T-helper 2 cell treated with Interferon-gamma antibody and Interleukin-4, amounts not matched to agents 5 μg/mL and 100 μg/mL, for 36 hours (primary cell): ENCODE measurements around the gene SSTR3.
"Not testable (repeated sequence)": the region's sequence is repeated elsewhere in the genome, so short reads cannot be mapped to it uniquely, and the experiment has no call there.

ENCODE experiments used
- DNase-seq: peaks from one replicate; pipeline ENCODE4 v3.0.0; 2021; ENCODE audit warnings: low spot score
- H3K27ac Mint-ChIP-seq: one replicate; pipeline ENCODE4 v1.8.0; 2021; ENCODE audit warnings: mild to moderate bottlenecking, mixed read lengths
- H3K27me3 Mint-ChIP-seq: one replicate; pipeline ENCODE4 v1.8.0; 2021; ENCODE audit warnings: low read depth, mixed read lengths
- H3K36me3 Mint-ChIP-seq: one replicate; pipeline ENCODE4 v1.8.0; 2021; ENCODE audit warnings: low read depth, mixed read lengths
- H3K4me1 Mint-ChIP-seq: one replicate; pipeline ENCODE4 v1.8.0; 2021; ENCODE audit warnings: low read depth, mixed read lengths
- H3K4me3 Mint-ChIP-seq: one replicate; pipeline ENCODE4 v1.8.0; 2022; ENCODE audit warnings: mild to moderate bottlenecking, moderate library complexity, mixed read lengths
- H3K9me3 Mint-ChIP-seq: one replicate; pipeline ENCODE4 v1.8.0; 2021; ENCODE audit warnings: mixed read lengths

The SSTR3 gene

DNA sequence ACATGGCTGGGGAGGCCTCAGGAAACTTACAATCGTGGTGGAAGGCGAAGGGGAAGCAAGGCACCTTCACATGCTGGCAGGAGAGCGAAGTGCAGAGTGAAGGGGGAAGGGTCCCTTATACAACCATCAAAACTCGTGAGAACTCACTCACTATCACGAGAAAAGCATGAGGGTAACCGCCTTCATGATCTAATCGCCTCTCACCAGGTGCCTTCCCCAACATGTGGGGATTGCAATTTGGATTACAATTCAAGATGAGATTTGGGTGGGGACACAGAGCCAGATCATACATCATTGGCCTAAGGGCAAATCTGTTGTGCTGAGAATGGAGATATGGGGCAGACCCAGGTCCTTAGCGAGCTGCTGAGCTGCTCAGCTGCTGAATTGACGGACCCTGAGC lies 37.3 kb downstream of the SSTR3 start:
- H3K27ac Mint-ChIP-seq = no peak overlapping the region
- H3K4me1 Mint-ChIP-seq = peaks cover 7% of the 10 kb centered on the region
- no peaks in the 10 kb centered on the region for H3K36me3 Mint-ChIP-seq
- H3K9me3 Mint-ChIP-seq = no peaks in the 10 kb centered on the region
- no peak overlapping the region for H3K4me3 Mint-ChIP-seq
- H3K27me3 Mint-ChIP-seq = peaks cover 3% of the 10 kb centered on the region
- DNase-seq = no peak

DNA sequence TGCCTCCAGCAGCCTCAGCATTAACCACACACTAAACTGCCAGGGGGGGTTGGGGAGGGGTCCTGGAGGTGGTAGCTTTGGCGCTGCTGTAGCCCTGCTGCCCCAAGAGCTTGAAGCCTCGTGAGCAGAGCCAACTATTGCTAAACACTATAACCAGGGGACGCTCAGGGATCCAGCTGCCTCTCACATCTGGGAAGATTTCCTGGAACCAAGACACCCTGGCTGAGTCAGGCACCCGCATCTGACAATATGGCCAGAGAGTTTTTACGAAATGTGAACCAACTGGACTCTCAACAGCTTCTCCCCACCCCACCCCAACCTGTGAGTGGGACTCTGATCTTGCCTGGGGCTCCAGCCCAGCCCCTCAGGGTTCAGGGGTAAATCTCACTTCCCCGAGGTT lies 38.6 kb downstream of the SSTR3 start:
- Mint-ChIP-seq H3K36me3 (no peaks in the 10 kb centered on the region), H3K4me1 (peaks cover 15% of the 10 kb centered on the region)

DNA sequence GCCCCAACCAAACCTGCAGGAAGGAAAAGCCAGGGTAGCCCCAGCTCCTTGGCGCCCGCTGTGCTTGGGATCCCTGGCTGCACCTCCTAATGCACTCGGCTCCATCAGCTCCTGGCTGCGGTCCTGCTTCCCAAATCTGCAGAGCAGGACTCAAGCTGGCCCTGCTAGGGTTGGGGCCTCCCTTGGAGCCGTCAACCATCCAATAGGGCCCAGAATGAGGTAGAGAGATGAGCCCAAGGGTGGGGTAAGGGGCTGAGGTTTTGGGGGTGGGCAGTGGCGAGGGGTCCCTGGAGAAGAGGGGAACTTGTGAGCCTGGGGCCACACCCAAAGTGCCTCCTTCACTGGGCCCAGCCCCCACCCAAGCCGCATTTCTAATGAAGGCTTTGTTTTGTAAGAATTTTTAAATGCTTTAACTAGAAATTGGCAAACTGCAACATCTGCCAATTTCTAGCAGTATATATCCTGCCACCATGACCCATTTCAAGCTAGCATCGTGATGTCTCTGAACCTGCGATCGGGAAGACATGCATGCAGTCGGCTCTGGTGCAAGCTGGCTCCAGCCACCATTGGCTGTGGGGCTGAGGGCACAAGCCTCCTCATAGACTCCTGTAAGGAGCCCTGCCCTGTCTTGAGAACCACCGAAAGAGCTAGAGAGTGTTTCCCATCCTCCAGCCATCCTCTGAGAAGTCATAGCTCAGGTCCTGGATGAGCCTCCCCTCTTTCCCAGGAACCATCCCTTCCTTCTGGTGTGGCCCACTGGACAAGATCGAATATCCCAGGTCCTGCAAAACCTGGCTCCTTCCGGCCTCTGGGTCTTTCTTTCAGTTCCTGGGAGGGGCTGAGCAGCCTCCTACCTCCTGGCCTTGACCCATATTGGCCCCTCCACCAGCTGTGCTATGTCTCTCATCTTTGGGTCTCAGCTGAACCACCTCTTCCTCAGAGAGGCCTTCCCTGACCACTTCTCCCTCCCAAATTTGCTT lies 39.7 kb downstream of the SSTR3 start:
- no peak overlapping the region for H3K27ac Mint-ChIP-seq

More for the DNA sequence above, 38.6 kb downstream of the SSTR3 start:
- Mint-ChIP-seq H3K9me3 (no peaks in the 10 kb centered on the region), H3K27ac (no peak overlapping the region), H3K27me3 (peaks cover 3% of the 10 kb centered on the region), H3K4me3 (no peak overlapping the region)
- DNase-seq = no peak

DNA sequence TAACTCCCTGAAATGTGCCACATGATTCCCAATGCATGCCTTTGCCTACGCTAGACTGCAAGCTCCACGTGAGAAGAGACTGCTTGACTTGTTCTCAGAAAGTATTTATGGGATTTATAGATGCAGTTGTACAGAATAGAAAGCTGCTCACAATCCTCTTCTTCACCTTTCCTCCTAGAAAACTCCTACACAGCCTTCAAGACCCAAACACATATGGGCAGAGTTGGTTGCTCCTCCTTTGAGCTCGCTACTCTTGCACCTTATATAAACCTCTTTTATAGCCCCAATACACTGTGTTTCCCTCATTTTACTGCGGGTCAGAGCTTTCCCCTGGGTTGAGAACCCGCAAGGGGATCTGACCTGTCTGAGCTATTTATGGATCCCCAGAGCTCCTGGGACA lies 40.6 kb downstream of the SSTR3 start:
- no peaks in the 10 kb centered on the region for H3K27me3 Mint-ChIP-seq
- peaks cover 32% of the 10 kb centered on the region for H3K4me1 Mint-ChIP-seq
- no peak for DNase-seq
- no peak overlapping the region for H3K27ac Mint-ChIP-seq
- H3K4me3 Mint-ChIP-seq = no peak overlapping the region
- no peaks in the 10 kb centered on the region for H3K36me3 Mint-ChIP-seq
- H3K9me3 Mint-ChIP-seq = no peaks in the 10 kb centered on the region

More for the DNA sequence above, 39.7 kb downstream of the SSTR3 start:
- Mint-ChIP-seq H3K4me3 (no peak overlapping the region), H3K4me1 (peaks cover 25% of the 10 kb centered on the region), H3K9me3 (no peaks in the 10 kb centered on the region), H3K27me3 (peaks cover 2% of the 10 kb centered on the region), H3K36me3 (no peaks in the 10 kb centered on the region)
- no peak for DNase-seq

DNA sequence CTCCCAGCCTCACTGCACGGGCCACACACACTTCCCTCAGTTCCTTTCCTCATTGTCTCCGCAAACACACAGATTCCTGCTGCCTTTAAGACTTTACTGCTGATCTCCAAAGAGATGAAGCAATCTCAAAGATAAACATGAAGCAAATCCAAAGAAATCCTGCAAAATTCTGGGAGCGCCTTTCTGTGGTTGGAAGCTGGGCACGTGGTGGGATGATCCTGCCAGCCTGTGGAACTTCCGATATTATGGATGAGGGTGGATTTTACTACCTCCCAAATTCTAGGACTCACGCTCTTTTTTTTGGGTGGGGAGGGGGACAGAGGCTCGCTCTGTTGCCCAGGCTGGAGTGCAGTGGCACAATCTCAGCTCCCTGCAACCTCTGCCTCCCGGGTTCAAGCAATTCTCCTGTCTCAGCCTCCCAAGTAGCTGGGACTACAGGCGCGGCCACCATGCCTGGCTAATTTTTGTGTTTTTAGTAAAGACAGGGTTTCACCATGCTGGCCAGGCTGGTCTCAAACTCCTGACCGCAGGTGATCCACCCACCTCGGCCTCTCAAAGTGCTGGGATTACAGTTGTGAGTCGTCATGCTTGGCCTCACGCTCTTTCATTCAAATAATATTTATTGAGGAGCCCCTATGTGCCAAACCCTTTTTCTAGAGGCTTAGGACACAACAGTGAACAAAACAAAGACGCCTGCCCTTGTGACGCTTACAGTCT lies 41.4 kb downstream of the SSTR3 start:
- not testable (repeated sequence) for H3K27ac Mint-ChIP-seq, H3K4me3 Mint-ChIP-seq
- H3K4me1 Mint-ChIP-seq = peaks cover 35% of the 10 kb centered on the region

DNA sequence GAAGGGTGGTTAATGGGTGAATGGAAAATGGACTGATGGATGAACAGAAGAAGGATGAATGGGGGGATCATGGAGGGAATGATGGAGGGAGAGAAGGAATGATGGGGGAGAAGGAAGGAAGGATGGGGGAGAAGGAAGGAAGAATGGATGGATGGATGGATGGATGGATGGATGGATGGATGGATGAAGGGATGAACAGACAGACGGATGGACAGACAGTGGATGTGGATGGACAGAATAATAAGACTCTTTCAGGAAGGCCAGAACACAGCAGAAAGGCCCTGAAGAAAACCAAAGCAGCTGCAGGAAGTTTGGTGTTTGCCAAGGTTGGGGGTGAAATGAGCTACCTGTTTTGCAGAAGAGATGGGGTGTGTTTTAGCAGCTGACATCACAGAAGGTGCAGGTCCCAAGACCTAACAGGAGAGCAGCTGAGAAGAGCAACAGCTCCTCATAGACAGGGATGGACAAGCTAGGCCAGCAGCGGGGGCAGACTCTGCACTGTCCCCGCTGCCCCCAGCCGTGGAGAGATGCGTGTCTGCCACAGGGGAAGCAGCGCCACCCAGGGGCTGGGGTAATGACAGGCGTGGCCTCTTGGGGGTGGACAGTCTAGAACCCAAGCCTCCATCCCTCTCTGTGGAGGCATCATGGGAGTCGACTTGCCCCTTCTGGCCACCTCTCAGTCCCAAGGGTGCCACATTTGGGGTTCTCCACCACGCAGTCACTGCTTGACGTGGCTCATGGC lies 42.2 kb downstream of the SSTR3 start:
- no peaks in the 10 kb centered on the region for H3K36me3 Mint-ChIP-seq
- no peak overlapping the region for H3K4me3 Mint-ChIP-seq
- no peak for DNase-seq
- peak overlapping the region; percentile 11 for H3K27ac Mint-ChIP-seq
- no peaks in the 10 kb centered on the region for H3K27me3 Mint-ChIP-seq
- no peaks in the 10 kb centered on the region for H3K9me3 Mint-ChIP-seq
- H3K4me1 Mint-ChIP-seq = peaks cover 42% of the 10 kb centered on the region

More for the DNA sequence above, 41.4 kb downstream of the SSTR3 start:
- not testable (repeated sequence) for H3K27me3 Mint-ChIP-seq, H3K36me3 Mint-ChIP-seq, H3K9me3 Mint-ChIP-seq, DNase-seq

DNA sequence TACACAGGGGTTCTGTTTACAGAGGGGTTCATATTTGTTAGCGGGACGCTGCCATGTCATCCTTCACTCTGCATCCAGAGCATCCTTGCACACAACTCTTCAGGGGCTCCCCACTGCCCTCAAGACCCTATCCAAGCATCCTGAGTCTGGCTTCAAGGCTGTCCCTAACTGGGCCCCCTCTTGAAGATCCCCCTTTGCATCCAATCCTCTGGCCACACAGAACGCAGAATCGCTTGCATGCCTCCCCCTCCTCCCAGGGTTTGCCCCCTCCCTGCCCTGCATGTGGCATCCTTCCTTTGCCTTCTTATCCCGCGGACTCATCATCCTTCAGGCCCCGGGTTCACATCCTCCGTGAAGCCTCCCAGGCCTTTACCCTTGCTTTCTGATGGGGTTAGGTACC lies 42.9 kb downstream of the SSTR3 start:
- Mint-ChIP-seq H3K4me1 (peaks cover 48% of the 10 kb centered on the region), H3K4me3 (no peak overlapping the region), H3K27ac (no peak overlapping the region)

DNA sequence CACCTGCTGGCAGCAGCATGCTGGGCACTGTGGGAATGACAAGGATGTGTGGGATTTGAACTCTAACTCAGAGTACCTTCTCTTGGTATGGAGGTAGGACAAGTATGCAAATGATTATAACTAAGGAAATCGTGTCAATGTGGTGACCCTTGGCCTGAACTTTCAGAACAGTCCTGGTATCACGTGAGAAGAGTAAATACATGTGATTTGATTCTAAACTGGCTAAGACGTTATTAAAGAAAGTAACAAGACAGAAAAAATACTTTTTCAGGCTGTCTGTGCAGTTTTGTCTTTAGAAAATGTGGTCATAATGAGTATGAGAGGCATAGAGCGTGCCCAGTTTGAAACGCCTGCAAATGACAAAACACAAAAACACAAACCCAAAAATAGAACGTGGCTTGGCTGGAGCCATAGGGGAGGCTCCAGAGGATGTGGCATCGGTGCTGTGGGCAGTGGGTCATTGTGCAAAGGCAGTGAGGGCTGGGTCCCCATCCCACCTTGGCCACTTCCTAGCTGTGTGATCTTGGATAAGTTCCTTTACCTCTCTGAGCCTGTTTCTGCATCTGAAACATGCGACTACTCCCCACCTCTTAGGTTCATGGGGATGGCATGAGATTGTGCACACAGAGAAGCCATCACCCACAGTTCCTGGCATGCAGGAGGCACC lies 44.2 kb downstream of the SSTR3 start:
- Mint-ChIP-seq H3K27me3 (no peaks in the 10 kb centered on the region), H3K27ac (peak overlapping the region; percentile 33), H3K9me3 (no peaks in the 10 kb centered on the region), H3K4me1 (peaks cover 58% of the 10 kb centered on the region), H3K36me3 (no peaks in the 10 kb centered on the region), H3K4me3 (peak overlapping the region; percentile 44)
- DNase-seq = no peak

More for the DNA sequence above, 42.9 kb downstream of the SSTR3 start:
- Mint-ChIP-seq H3K36me3 (no peaks in the 10 kb centered on the region), H3K9me3 (no peaks in the 10 kb centered on the region), H3K27me3 (no peaks in the 10 kb centered on the region)
- DNase-seq = no peak

DNA sequence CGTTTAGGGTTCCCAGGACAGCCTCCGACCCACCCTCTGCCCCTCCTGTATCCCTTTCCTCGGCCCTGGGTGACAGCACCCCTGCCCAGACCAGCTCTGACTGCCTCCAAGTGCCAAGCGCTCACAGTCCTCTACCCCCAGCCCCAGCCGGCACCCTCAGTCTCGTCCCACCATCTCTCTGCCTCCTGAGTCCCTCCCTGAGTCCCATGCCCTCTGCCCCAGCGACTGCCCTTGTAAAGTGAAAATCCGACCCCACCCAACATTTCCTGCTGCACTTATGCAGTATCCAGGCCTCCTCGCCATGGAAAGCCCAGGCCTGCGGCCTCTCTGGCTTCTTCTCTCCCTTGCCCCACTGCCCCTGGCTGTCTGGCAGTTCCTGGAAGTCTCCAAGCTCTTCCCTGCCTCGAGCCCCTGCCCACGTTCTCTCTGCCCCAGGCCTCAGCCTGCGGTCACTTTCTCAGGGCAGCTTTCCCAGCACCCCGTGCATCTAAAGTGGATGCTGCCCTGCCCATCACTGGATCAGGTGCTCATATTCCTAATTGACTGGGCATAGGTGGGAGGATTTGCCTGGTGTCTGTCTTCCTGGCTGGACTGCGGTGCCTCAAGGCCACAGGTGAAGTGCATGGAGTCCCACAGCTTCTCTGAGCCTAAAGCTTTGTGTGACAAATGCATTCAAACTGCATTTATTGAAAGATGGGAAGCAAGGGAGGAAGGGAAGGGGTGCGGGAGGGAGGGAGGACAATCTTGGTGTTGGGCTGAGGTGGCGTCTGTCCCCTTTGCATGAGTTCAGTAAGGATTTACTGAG lies 44.9 kb downstream of the SSTR3 start:
- Mint-ChIP-seq H3K36me3 (no peaks in the 10 kb centered on the region), H3K27me3 (no peaks in the 10 kb centered on the region), H3K4me1 (peaks cover 66% of the 10 kb centered on the region), H3K4me3 (peak overlapping the region; percentile 44), H3K9me3 (no peaks in the 10 kb centered on the region), H3K27ac (peak overlapping the region; percentile 33)
- DNase-seq = no peak

DNA sequence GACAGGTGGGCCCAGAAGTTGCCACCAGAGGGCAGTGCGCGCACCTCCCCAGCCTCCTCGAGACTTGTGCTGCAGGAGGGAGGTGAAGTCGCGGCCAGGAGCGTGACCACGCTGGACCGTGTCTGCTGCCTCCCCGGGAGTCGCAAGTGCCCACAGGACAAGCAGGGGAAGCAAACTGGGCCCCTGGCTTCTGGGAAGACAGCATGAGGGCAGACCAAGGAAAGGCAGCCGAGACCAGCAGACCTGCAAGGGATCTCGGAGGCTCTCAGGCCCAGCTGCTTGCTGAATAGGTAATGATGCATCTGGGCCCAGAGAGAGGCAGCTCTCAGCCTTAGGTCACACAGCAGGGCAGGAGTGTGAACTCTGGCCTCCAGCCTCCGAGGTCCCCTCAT lies 45.6 kb downstream of the SSTR3 start:
- Mint-ChIP-seq H3K4me1 (peaks cover 73% of the 10 kb centered on the region), H3K27me3 (no peaks in the 10 kb centered on the region), H3K4me3 (peak overlapping the region; percentile 84), H3K36me3 (no peaks in the 10 kb centered on the region), H3K27ac (peak overlapping the region; percentile 79), H3K9me3 (no peaks in the 10 kb centered on the region)
- peak; percentile 70 for DNase-seq

DNA sequence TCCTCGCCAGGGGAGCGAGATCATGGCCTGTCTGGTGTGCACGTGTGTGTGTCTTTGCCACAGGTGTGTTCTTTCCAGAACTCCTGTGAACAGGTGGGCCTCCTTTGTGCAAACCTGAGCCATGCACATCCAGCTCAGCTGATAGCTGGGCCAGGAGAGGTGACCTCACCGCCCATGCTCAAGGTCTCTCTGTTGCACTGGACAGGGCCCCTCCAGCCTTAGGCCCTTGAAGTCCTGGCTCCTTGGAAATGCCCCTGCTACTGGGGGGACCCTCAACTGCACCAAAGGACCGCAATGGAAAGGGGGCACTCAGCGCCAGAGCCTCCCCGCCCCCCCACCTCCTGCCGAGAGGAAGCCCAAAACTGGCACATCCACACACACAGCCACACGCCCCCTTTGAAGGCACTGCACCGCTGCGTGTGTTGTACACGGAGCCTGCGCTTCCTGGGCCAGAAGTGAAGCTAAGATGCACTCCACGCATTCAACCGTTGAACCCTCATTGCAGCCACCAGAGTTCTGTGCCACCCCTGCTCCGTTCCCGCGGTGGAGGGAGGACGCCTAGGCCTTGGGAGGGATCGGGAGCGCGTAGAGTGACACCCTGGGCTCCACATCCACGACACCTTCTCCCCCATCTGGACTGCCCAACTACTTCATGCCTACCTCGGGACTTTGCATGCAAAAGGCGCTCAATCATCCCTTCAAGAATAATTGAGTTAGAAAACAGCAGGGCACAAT lies 46.2 kb downstream of the SSTR3 start:
- no peak for DNase-seq
- H3K4me1 Mint-ChIP-seq = peaks cover 77% of the 10 kb centered on the region

DNA sequence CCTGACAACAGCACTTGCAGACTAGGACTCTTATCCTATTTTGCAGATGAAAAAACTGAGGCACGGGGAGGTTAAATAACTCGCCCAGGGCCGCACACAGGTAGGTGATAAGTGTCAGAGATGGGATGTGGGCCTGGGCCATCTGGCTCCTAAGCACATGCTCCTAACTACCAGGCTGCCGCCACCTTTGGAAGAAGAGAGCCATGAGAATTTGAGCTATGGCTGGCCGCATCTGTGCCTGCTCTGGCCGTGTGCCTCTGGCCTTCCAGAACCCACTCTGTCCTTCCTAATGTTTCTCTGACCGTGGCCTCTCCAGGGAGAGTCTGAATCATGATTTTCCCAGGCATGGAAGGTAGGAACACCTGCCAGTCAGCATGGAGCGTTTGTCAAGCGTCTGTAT lies 47.2 kb downstream of the SSTR3 start:
- Mint-ChIP-seq H3K4me1 (peaks cover 79% of the 10 kb centered on the region), H3K4me3 (peak overlapping the region; percentile 7), H3K27ac (peak overlapping the region; percentile 97), H3K27me3 (no peaks in the 10 kb centered on the region), H3K36me3 (no peaks in the 10 kb centered on the region), H3K9me3 (no peaks in the 10 kb centered on the region)
- DNase-seq = no peak

More for the DNA sequence above, 46.2 kb downstream of the SSTR3 start:
- H3K27ac Mint-ChIP-seq = peak overlapping the region; percentile 97
- H3K36me3 Mint-ChIP-seq = no peaks in the 10 kb centered on the region
- no peaks in the 10 kb centered on the region for H3K27me3 Mint-ChIP-seq
- no peaks in the 10 kb centered on the region for H3K9me3 Mint-ChIP-seq
- peak overlapping the region; percentile 84 for H3K4me3 Mint-ChIP-seq
